HepG2 (cell line): ENCODE results near the gene ME3.
"Not testable (repeated sequence)": the region's sequence is repeated elsewhere in the genome, so short reads cannot be mapped to it uniquely, and the experiment has no call there.

Experiments
- GLI4 ChIP-seq: sonication (generic); formaldehyde crosslinking; IDR thresholded peaks from 2 replicates; pipeline ENCODE4 v1.5.1; 2020; ENCODE audit warnings: missing genetic modification reagents, mild to moderate bottlenecking, moderate library complexity, borderline replicate concordance
- PHF20 ChIP-seq: sonication (generic); formaldehyde crosslinking; IDR thresholded peaks from 2 replicates; pipeline ENCODE4 v1.5.0; 2020; ENCODE audit warnings: mild to moderate bottlenecking, missing genetic modification reagents
- TF ChIP-seq, protein P1 (sequence below), 2 experiments: IDR thresholded peaks; 2 replicates each; pipeline ENCODE4 v1.6.1; 2011 to 2012; ENCODE audit warnings: low read length in 2 of 2, borderline replicate concordance in 1 of 2, low read depth in 1 of 2, mild to moderate bottlenecking in 1 of 2, moderate library complexity in 1 of 2

DNA sequence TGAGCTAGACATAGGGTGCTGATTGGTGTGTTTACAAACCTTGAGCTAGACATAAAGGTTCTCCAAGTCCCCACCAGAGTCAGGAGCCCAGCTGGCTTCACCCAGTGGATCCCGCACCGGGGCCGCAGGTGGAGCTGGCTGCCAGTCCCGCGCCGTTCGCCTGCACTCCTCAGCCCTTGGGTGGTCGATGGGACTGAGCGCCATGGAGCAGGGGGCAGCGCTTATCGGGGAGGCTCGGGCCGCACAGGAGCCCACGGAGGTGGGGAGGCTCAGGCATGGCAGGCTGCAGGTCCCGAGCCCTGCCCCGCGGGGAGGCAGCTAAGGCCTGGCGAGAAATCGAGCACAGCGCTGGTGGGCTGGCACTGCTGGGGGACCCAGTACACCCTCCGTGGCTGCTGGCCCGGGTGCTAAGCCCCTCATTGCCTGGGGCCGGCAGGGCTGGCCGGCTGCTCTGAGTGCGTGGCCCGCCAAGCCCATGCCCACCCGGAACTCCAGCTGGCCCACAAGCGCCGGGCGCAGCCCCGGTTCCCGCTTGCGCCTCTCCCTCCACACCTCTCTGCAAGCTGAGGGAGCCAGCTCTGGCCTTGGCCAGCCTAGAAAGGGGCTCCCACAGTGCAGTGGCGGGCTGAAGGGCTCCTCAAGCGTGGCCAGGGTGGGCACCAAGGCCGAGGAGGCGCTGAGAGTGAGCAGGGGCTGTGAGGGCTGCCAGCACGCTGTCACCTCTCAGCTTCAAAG lies 238.9 kb downstream of the ME3 start:
- TF ChIP-seq PHF20, GLI4 (CRISPR knock-in tag): not testable (repeated sequence)
- TF ChIP-seq, protein P1, sequence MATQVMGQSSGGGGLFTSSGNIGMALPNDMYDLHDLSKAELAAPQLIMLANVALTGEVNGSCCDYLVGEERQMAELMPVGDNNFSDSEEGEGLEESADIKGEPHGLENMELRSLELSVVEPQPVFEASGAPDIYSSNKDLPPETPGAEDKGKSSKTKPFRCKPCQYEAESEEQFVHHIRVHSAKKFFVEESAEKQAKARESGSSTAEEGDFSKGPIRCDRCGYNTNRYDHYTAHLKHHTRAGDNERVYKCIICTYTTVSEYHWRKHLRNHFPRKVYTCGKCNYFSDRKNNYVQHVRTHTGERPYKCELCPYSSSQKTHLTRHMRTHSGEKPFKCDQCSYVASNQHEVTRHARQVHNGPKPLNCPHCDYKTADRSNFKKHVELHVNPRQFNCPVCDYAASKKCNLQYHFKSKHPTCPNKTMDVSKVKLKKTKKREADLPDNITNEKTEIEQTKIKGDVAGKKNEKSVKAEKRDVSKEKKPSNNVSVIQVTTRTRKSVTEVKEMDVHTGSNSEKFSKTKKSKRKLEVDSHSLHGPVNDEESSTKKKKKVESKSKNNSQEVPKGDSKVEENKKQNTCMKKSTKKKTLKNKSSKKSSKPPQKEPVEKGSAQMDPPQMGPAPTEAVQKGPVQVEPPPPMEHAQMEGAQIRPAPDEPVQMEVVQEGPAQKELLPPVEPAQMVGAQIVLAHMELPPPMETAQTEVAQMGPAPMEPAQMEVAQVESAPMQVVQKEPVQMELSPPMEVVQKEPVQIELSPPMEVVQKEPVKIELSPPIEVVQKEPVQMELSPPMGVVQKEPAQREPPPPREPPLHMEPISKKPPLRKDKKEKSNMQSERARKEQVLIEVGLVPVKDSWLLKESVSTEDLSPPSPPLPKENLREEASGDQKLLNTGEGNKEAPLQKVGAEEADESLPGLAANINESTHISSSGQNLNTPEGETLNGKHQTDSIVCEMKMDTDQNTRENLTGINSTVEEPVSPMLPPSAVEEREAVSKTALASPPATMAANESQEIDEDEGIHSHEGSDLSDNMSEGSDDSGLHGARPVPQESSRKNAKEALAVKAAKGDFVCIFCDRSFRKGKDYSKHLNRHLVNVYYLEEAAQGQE (IDR thresholded peaks at IDR 0.05; ENCODE audit: borderline replicate concordance in 1 of 2, low read depth in 1 of 2, low read length in 2 of 2): not testable (repeated sequence)
